PC-3 (cell line): ENCODE measurements around the gene STRIP2.

Source experiments
- EZH2 ChIP-seq: fragments of 300-600 bp; sonication (generic); IDR thresholded peaks from one replicate; pipeline ENCODE4 v1.6.1; 2017; ENCODE audit warnings: antibody characterized with exemption, mild to moderate bottlenecking, low read length; ENCODE audit not compliant: unreplicated experiment
- EZH2phosphoT487 ChIP-seq: fragments of 300-600 bp; sonication (generic); IDR thresholded peaks from 2 replicates; pipeline ENCODE4 v1.6.1; 2018; ENCODE audit warnings: mild to moderate bottlenecking, antibody characterized with exemption, low read length, borderline replicate concordance
- TF ChIP-seq, protein P1 (sequence below): fragments of 300-600 bp; sonication (generic); conservative IDR thresholded peaks from 2 replicates; pipeline ENCODE4 v1.5.1; 2017; ENCODE audit warnings: antibody characterized with exemption, low read depth, mild to moderate bottlenecking, low read length

DNA sequence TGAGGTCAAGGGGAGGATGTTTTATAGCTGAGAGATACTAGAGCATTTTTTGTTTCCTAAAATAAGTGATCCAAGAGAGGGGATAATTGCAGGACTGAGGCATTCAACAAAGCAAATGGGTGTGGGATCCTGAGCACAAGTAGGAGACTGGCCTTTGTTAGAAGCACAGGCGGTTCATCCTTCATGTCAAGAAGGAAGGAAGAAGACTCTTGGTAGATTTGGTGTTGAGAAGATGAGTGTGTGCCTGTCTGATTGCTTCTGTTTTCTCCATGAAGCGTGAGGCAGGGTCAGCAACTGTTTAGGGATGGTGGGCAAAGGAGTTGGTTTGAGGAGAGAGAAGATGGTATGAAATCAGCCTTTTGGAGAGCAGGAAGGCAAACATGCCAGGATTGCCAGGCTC lies 27.6 kb downstream of the STRIP2 start:
- TF ChIP-seq EZH2 (no peak), EZH2phosphoT487 (no peak)
- TF ChIP-seq, protein P1, sequence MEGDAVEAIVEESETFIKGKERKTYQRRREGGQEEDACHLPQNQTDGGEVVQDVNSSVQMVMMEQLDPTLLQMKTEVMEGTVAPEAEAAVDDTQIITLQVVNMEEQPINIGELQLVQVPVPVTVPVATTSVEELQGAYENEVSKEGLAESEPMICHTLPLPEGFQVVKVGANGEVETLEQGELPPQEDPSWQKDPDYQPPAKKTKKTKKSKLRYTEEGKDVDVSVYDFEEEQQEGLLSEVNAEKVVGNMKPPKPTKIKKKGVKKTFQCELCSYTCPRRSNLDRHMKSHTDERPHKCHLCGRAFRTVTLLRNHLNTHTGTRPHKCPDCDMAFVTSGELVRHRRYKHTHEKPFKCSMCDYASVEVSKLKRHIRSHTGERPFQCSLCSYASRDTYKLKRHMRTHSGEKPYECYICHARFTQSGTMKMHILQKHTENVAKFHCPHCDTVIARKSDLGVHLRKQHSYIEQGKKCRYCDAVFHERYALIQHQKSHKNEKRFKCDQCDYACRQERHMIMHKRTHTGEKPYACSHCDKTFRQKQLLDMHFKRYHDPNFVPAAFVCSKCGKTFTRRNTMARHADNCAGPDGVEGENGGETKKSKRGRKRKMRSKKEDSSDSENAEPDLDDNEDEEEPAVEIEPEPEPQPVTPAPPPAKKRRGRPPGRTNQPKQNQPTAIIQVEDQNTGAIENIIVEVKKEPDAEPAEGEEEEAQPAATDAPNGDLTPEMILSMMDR, result no peak
